IPS-20b (cell line): ENCODE measurements around the gene CDC42EP3.

Experiments used
- H3K27ac ChIP-seq: one replicate; pipeline ENCODE4 v1.5.1; 2013; ENCODE audit warnings: low read length
- H3K27me3 ChIP-seq: 2 replicates; pipeline ENCODE4 v1.6.1; 2013; ENCODE audit warnings: mild to moderate bottlenecking, low read length, inconsistent platforms; ENCODE audit not compliant: insufficient read depth
- H3K36me3 ChIP-seq: 2 replicates; pipeline ENCODE4 v1.6.1; 2013; ENCODE audit warnings: low read depth, mild to moderate bottlenecking, inconsistent platforms, low read length, moderate library complexity; ENCODE audit not compliant: insufficient read depth
- H3K4me1 ChIP-seq: 2 replicates; pipeline ENCODE4 v1.6.1; 2013; ENCODE audit warnings: mild to moderate bottlenecking, control low read depth, inconsistent platforms, low read length, moderate library complexity; ENCODE audit not compliant: insufficient read depth
- H3K4me3 ChIP-seq: 2 replicates; pipeline ENCODE4 v1.5.1; 2013; ENCODE audit warnings: mild to moderate bottlenecking, low read length, inconsistent platforms
- H3K9ac ChIP-seq: 2 replicates; pipeline ENCODE4 v1.6.1; 2013; ENCODE audit warnings: low read depth, mild to moderate bottlenecking, inconsistent platforms, low read length, moderate library complexity
- H3K9me3 ChIP-seq: 2 replicates; pipeline ENCODE4 v1.6.1; 2013; ENCODE audit warnings: mild to moderate bottlenecking, low read depth, low read length, inconsistent platforms; ENCODE audit not compliant: insufficient read depth

Gene CDC42EP3

DNA sequence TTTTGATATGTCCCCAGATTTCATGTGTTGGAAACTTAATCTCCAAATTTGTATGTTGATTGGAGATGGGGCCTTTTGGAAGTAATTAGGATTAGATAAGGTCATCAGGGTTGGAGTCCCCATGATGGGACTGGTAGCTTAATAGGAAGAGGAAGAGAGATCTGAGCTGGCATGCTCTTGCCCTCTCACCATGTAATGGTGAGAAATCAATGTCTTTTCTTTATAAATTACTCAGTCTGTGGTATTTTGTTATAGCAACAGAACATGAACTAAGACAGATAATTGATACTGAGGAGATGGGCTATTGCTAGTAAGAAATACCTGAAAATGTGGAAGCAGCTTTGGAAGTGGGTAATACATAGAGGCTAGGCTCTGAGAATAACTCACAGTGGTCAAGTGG is 48.0 kb downstream of the CDC42EP3 start:
- H3K9ac ChIP-seq: no peak overlapping the region
- no peaks in the 10 kb centered on the region for H3K4me1 ChIP-seq
- no peaks in the 10 kb centered on the region for H3K9me3 ChIP-seq
- H3K27ac ChIP-seq: no peak overlapping the region
- no peak overlapping the region for H3K4me3 ChIP-seq
- H3K36me3 ChIP-seq: no peaks in the 10 kb centered on the region
- H3K27me3 ChIP-seq: no peaks in the 10 kb centered on the region

GRCh38 chr2:37622450-37623100 is 48.9 kb downstream of the CDC42EP3 start:
- Histone ChIP-seq H3K36me3 (no peaks in the 10 kb centered on the region), H3K27ac (no peak overlapping the region)

DNA sequence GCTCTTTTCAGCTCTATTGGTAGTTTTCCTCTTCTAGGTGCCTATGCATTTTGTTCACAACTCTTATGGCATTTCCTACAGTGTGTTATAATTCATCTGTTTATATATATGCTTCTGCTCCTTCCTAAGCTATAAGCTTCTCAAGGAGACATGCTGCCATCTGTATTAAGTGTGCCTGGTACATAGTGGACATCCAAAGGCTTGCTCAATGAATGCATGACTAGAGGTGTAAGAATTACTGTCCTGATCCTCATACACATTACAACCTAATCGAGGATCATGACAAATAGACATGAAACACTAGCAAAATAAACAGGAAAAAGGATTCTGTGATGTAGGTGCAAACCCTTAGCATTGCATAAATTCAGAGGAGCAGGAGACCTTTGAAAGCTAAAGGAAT is 50.2 kb downstream of the CDC42EP3 start:
- Histone ChIP-seq H3K4me3 (no peak overlapping the region), H3K9me3 (no peaks in the 10 kb centered on the region), H3K27ac (no peak overlapping the region), H3K9ac (no peak overlapping the region), H3K27me3 (no peaks in the 10 kb centered on the region), H3K4me1 (no peaks in the 10 kb centered on the region), H3K36me3 (no peaks in the 10 kb centered on the region)

More at GRCh38 chr2:37622450-37623100, 48.9 kb downstream of the CDC42EP3 start:
- H3K4me1 ChIP-seq: no peaks in the 10 kb centered on the region
- no peaks in the 10 kb centered on the region for H3K9me3 ChIP-seq
- no peak overlapping the region for H3K4me3 ChIP-seq
- H3K27me3 ChIP-seq: no peaks in the 10 kb centered on the region
- no peak overlapping the region for H3K9ac ChIP-seq

DNA sequence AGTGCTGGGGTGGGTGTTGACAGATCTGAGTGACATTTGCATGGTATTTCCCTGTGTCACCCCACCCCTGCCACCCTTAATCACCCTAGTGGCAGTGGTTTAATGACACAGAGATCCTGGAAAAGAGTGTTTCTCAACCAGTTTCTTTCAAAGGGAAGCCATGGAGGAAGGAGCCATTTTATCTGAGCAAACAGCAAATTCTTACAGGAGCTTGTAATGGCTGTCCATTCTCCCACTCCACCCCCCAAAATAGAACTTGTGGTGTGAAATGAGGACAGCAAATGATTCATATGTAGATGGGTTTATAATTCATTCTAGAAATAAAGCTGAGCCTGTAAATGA is 51.5 kb downstream of the CDC42EP3 start:
- H3K27ac ChIP-seq: no peak overlapping the region
- no peak overlapping the region for H3K9ac ChIP-seq
- H3K4me1 ChIP-seq: no peaks in the 10 kb centered on the region
- no peaks in the 10 kb centered on the region for H3K9me3 ChIP-seq
- H3K4me3 ChIP-seq: no peak overlapping the region
- H3K36me3 ChIP-seq: no peaks in the 10 kb centered on the region
- H3K27me3 ChIP-seq: no peaks in the 10 kb centered on the region

GRCh38 chr2:37619230-37619958 is 52.0 kb downstream of the CDC42EP3 start:
- Histone ChIP-seq H3K27me3 (no peaks in the 10 kb centered on the region), H3K9ac (no peak overlapping the region), H3K4me1 (no peaks in the 10 kb centered on the region), H3K9me3 (no peaks in the 10 kb centered on the region), H3K27ac (no peak overlapping the region), H3K36me3 (no peaks in the 10 kb centered on the region), H3K4me3 (no peak overlapping the region)

DNA sequence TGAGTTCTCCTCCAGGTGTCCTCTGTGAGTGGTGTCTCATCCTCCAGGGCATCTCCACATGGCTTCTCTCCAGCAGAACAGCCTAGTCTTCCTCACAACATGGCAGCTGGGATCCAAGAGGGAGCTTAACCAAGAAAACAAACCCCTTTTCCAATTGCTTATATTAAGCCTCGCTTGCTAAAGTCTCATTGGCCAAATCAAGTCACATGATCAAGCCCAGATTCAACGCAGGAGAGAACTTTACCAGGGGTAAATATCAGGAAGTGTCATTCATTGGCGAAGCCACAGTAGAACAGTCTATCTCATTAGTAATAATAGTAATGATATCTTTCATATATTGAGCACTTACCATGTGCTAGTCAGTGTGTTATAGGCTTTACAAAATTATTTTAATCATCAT is 53.1 kb downstream of the CDC42EP3 start:
- H3K27me3 ChIP-seq: no peaks in the 10 kb centered on the region
- no peaks in the 10 kb centered on the region for H3K4me1 ChIP-seq
- H3K36me3 ChIP-seq: no peaks in the 10 kb centered on the region
- H3K27ac ChIP-seq: no peak overlapping the region
- H3K9me3 ChIP-seq: no peaks in the 10 kb centered on the region
- no peak overlapping the region for H3K9ac ChIP-seq
- no peak overlapping the region for H3K4me3 ChIP-seq

DNA sequence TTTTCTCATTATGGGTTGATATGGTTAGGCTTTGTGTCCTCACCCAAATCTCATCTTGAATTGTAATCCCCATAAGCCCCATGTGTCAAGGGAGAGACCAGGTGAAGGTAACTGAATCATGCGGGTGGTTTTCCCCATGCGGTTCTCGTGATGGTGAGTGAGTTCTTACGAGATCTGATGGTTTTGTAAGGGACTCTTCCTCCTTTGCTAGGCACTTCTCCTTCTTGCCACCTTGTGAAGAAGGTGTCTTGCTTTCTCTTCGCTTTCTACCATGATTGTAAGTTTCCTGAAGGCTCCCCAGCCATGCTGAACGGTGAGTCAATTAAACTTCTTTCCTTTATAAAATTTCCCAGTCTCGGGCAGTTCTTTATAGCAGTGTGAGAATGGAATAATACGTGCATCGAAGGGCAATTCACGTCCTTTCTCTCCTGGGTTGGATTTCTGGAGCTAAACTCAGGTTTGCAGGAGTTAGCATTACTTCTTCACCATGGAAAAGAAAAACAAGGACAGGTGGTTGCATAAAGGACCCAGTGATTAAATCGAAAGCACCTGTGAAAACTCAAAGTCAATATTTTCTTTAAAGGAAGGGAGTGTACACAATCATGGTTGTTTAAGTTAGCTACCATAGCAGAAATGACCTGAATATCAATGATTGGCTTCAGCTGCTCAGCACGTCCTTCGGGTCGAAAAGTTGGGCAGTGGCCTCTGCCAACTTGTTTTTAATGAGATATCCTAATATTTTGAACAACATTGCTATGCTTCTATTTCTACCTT is 54.1 kb downstream of the CDC42EP3 start:
- Histone ChIP-seq H3K9me3 (no peaks in the 10 kb centered on the region), H3K4me1 (no peaks in the 10 kb centered on the region), H3K36me3 (no peaks in the 10 kb centered on the region), H3K27me3 (no peaks in the 10 kb centered on the region), H3K9ac (no peak overlapping the region), H3K4me3 (no peak overlapping the region), H3K27ac (no peak overlapping the region)

- Histone ChIP-seq H3K9me3 (no peaks in the 10 kb centered on the region), H3K4me3 (no peak overlapping the region), H3K36me3 (no peaks in the 10 kb centered on the region), H3K9ac (no peak overlapping the region), H3K27ac (no peak overlapping the region), H3K27me3 (no peaks in the 10 kb centered on the region), H3K4me1 (no peaks in the 10 kb centered on the region)
These were observed 54.8 kb downstream of the CDC42EP3 start for GRCh38 chr2:37616677-37617005.

DNA sequence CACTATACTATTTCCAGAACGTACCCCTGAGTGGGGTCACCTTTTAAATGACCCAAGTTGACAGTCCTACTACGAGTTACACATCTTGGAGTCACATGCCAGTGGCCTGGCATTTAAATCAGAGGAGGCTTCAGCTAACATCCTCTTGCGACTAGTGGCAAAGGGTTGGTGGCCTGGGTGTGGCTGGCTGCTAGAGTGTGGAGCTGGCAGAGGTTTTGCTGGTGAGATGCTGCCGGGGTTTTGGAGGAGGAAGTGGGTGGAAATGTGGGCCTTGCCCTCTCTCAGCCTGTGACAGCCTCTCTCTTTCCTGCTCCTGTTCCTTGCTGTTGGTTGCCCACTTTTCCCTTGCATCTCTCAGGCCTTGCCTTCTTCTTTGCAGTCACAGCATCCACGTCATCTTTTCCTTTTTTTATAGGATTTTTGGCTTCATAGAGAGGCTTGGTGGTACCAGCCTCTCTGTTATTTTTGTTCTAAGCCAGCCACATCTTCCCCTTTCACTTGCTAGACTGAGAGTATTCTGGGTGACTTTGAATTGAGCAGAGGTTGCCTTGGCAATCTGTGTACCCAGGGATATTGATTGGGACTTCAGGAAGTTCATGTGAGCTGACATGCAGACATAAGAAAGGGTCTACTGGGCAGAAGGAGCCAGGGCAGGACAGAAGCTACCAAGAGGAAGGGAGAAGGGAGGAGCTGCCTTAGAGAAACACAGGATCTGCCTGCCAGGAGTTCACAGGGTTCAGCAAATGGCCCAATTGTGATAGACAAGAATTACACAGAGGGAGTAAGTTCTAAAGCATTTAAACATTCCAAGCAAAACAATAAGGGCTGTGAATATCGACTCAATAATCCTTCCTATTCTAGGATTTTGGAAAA is 55.4 kb downstream of the CDC42EP3 start:
- H3K27ac ChIP-seq: no peak overlapping the region
- H3K9ac ChIP-seq: no peak overlapping the region
- no peaks in the 10 kb centered on the region for H3K36me3 ChIP-seq
- no peaks in the 10 kb centered on the region for H3K4me1 ChIP-seq
- H3K4me3 ChIP-seq: no peak overlapping the region
- H3K27me3 ChIP-seq: no peaks in the 10 kb centered on the region
- H3K9me3 ChIP-seq: no peaks in the 10 kb centered on the region

GRCh38 chr2:37614061-37614738 is 57.2 kb downstream of the CDC42EP3 start:
- Histone ChIP-seq H3K27me3 (no peaks in the 10 kb centered on the region), H3K9ac (no peak overlapping the region), H3K4me1 (no peaks in the 10 kb centered on the region), H3K9me3 (no peaks in the 10 kb centered on the region), H3K27ac (no peak overlapping the region), H3K36me3 (no peaks in the 10 kb centered on the region), H3K4me3 (no peak overlapping the region)

- no peaks in the 10 kb centered on the region for H3K36me3 ChIP-seq
These were observed 59.1 kb downstream of the CDC42EP3 start for GRCh38 chr2:37612382-37612781.

More at GRCh38 chr2:37612382-37612781, 59.1 kb downstream of the CDC42EP3 start:
- Histone ChIP-seq H3K27ac (no peak overlapping the region), H3K9me3 (no peaks in the 10 kb centered on the region), H3K4me1 (no peaks in the 10 kb centered on the region), H3K9ac (no peak overlapping the region), H3K4me3 (no peak overlapping the region), H3K27me3 (no peaks in the 10 kb centered on the region)
